Hematopoietic multipotent progenitor cell (in vitro differentiated cells): ENCODE measurements around the gene INTS12. TPM values are rescaled to one million over a fixed set of nuclear protein-coding genes. Genes with fewer than 3 reads are reported as not detected.

ENCODE experiments used
- total RNA-seq: library from RNA; depleted of rRNA; stranded (reverse); fragments of >200 nt; gene quantifications from one replicate; pipeline ENCODE4 v1.2.3, GENCODE V29; 2012

Gene INTS12
- total RNA-seq, 1 donor: 13.7 TPM

Other genes starting within 250 kb of the INTS12 start
- 60.6 TPM for gene PPA2, start 234.6 kb downstream of the INTS12 start, total RNA-seq
- gene ARHGEF38, start 156.1 kb downstream of the INTS12 start, total RNA-seq: under 0.01 TPM
- gene GSTCD, start 95 bp upstream of the INTS12 start, total RNA-seq: 9.2 TPM
- gene NPNT, start 186.8 kb upstream of the INTS12 start, total RNA-seq: not detected